GM21515 (cell line): ENCODE measurements around the gene SWT1.

Experiments used
- ATAC-seq: cut with Tn5 transposase; IDR thresholded peaks from one replicate; pipeline ENCODE4 v1.9.1; 2021; ENCODE audit not compliant: unreplicated experiment

The SWT1 gene

GRCh38 chr1:185156854-185157598, at the start of gene SWT1, which contains the start of gene TRMT1L:
SWT1 (plus strand) TSS chr1:185157167; CDS start chr1:185160842, 3,675 bp downstream.
TRMT1L (minus strand) TSS chr1:185156953; CDS start chr1:185156712, 241 bp downstream.
- ATAC-seq = peak; percentile 93

GRCh38 chr1:185108321-185108720, 48.6 kb upstream of the SWT1 start:
- no peak for ATAC-seq

- ATAC-seq = no peak
These were observed 46.8 kb upstream of the SWT1 start for GRCh38 chr1:185110145-185110544.

GRCh38 chr1:185111873-185112272, 45.1 kb upstream of the SWT1 start:
- ATAC-seq = no peak

- no peak for ATAC-seq
These were observed 44.6 kb upstream of the SWT1 start for GRCh38 chr1:185112356-185112755.

GRCh38 chr1:185129708-185130107, 27.3 kb upstream of the SWT1 start:
- no peak for ATAC-seq

GRCh38 chr1:185132534-185132933, 24.4 kb upstream of the SWT1 start:
- ATAC-seq = no peak

- ATAC-seq = no peak
These were observed 18.9 kb upstream of the SWT1 start for GRCh38 chr1:185137896-185138545.

GRCh38 chr1:185139246-185139645, 17.7 kb upstream of the SWT1 start:
- no peak for ATAC-seq

- ATAC-seq = no peak
These were observed 12.7 kb upstream of the SWT1 start for GRCh38 chr1:185144233-185144632.

- no peak for ATAC-seq
These were observed 5.8 kb upstream of the SWT1 start for GRCh38 chr1:185151215-185151614.

GRCh38 chr1:185152187-185152767, 4.7 kb upstream of the SWT1 start:
- no peak for ATAC-seq

- ATAC-seq = no peak
These were observed 2.0 kb upstream of the SWT1 start for GRCh38 chr1:185154912-185155513.

- ATAC-seq = no peak
These were observed 1.2 kb upstream of the SWT1 start for GRCh38 chr1:185155600-185156287.

- ATAC-seq = peak; percentile 24
These were observed 596 bp upstream of the SWT1 start for GRCh38 chr1:185156288-185156853.

- no peak for ATAC-seq
These were observed 839 bp downstream of the SWT1 start for GRCh38 chr1:185157599-185158412.

- ATAC-seq = no peak
These were observed 1.8 kb downstream of the SWT1 start for GRCh38 chr1:185158800-185159199.

GRCh38 chr1:185159966-185160365, 3.0 kb downstream of the SWT1 start:
- no peak for ATAC-seq

- ATAC-seq = no peak
These were observed 5.5 kb downstream of the SWT1 start for GRCh38 chr1:185162491-185162890.

- ATAC-seq = no peak
These were observed 9.1 kb downstream of the SWT1 start for GRCh38 chr1:185166106-185166505.
